Chondrocyte (in vitro differentiated cells): Measurements from ENCODE around the gene MLX. TPM values are rescaled to one million over a fixed set of nuclear protein-coding genes. Genes with fewer than 3 reads are reported as not detected.
"Not testable (repeated sequence)": the region's sequence is repeated elsewhere in the genome, so short reads cannot be mapped to it uniquely, and the experiment has no call there.

Source experiments
- DNase-seq: peaks from one replicate; pipeline ENCODE4 v3.0.0; 2021; ENCODE audit warnings: mixed read lengths, low spot score
- H3K27ac Mint-ChIP-seq: one replicate; pipeline ENCODE4 v1.8.0; 2021; ENCODE audit warnings: mild to moderate bottlenecking, moderate library complexity, mixed read lengths; ENCODE audit not compliant: unreplicated experiment
- H3K27me3 Mint-ChIP-seq: 2 replicates; pipeline ENCODE4 v1.8.0; 2021; ENCODE audit warnings: low read depth, mixed read lengths
- H3K36me3 Mint-ChIP-seq: 2 replicates; pipeline ENCODE4 v1.8.0; 2021; ENCODE audit warnings: low read depth, mixed read lengths
- H3K4me1 Mint-ChIP-seq: 2 replicates; pipeline ENCODE4 v1.8.0; 2021; ENCODE audit warnings: low read depth, mild to moderate bottlenecking, mixed read lengths
- H3K4me3 Mint-ChIP-seq: one replicate; pipeline ENCODE4 v1.8.0; 2021; ENCODE audit warnings: mild to moderate bottlenecking, moderate library complexity, mixed read lengths; ENCODE audit not compliant: unreplicated experiment
- H3K9me3 Mint-ChIP-seq: 2 replicates; pipeline ENCODE4 v1.8.0; 2021; ENCODE audit warnings: low read depth, mixed read lengths
- CTCF ChIP-seq: fragments of 200-600 bp; sonication (generic); IDR thresholded peaks from 2 replicates; pipeline ENCODE4 v1.5.0; 2021; ENCODE audit warnings: antibody characterized with exemption, mild to moderate bottlenecking, moderate library complexity
- total RNA-seq: library from RNA; stranded (reverse); gene quantifications from 3 replicates; pipeline ENCODE4 v1.2.1, GENCODE V29; 2021

The MLX gene
- total RNA-seq, 1 donor from 2014 or later, result 30.3 TPM

- no peaks in the 10 kb centered on the region for H3K36me3 Mint-ChIP-seq
- no peaks in the 10 kb centered on the region for H3K9me3 Mint-ChIP-seq
- peak overlapping the region; percentile 88 for H3K4me3 Mint-ChIP-seq
- peak; percentile 24 for TF ChIP-seq CTCF
- H3K27ac Mint-ChIP-seq, result no peak overlapping the region
- H3K4me1 Mint-ChIP-seq, result peaks cover 35% of the 10 kb centered on the region
- DNase-seq, result no peak
- no peaks in the 10 kb centered on the region for H3K27me3 Mint-ChIP-seq
Observed at GRCh38 chr17:42553866-42554249, 13.0 kb upstream of the MLX start.

- no peaks in the 10 kb centered on the region for H3K9me3 Mint-ChIP-seq
- no peak for TF ChIP-seq CTCF
- H3K4me3 Mint-ChIP-seq, result peak overlapping the region; percentile 88
- no peaks in the 10 kb centered on the region for H3K27me3 Mint-ChIP-seq
- peaks cover 35% of the 10 kb centered on the region for H3K4me1 Mint-ChIP-seq
- peak overlapping the region; percentile 88 for H3K27ac Mint-ChIP-seq
- H3K36me3 Mint-ChIP-seq, result no peaks in the 10 kb centered on the region
- peak; percentile 96 for DNase-seq
Observed at GRCh38 chr17:42554250-42555121, 12.4 kb upstream of the MLX start.

GRCh38 chr17:42555122-42555622, 11.7 kb upstream of the MLX start:
- DNase-seq, result no peak
- Mint-ChIP-seq H3K4me3 (peak overlapping the region; percentile 88), H3K4me1 (peaks cover 35% of the 10 kb centered on the region), H3K36me3 (no peaks in the 10 kb centered on the region), H3K27me3 (no peaks in the 10 kb centered on the region), H3K9me3 (no peaks in the 10 kb centered on the region), H3K27ac (peak overlapping the region; percentile 76)
- TF ChIP-seq CTCF, result no peak

GRCh38 chr17:42555961-42556617, 10.8 kb upstream of the MLX start:
- TF ChIP-seq CTCF, result peak; percentile 51
- H3K27ac Mint-ChIP-seq, DNase-seq, H3K27me3 Mint-ChIP-seq, H3K36me3 Mint-ChIP-seq, H3K9me3 Mint-ChIP-seq: not testable (repeated sequence)
- H3K4me1 Mint-ChIP-seq, result peaks cover 42% of the 10 kb centered on the region
- H3K4me3 Mint-ChIP-seq, result peak overlapping the region; percentile 88

GRCh38 chr17:42559075-42559474, 7.8 kb upstream of the MLX start:
- no peaks in the 10 kb centered on the region for H3K9me3 Mint-ChIP-seq
- H3K27ac Mint-ChIP-seq, result no peak overlapping the region
- DNase-seq, result no peak
- TF ChIP-seq CTCF, result no peak
- H3K27me3 Mint-ChIP-seq, result no peaks in the 10 kb centered on the region
- no peak overlapping the region for H3K4me3 Mint-ChIP-seq
- peaks cover 54% of the 10 kb centered on the region for H3K4me1 Mint-ChIP-seq
- H3K36me3 Mint-ChIP-seq, result no peaks in the 10 kb centered on the region
